CD14-positive monocyte (primary cell): ENCODE data around the gene PFN4. TPM values are rescaled to one million over a fixed set of nuclear protein-coding genes. Genes with fewer than 3 reads are reported as not detected.

ENCODE experiments used
- DNase-seq, 3 donors: peaks; one replicate each; pipeline ENCODE4 v3.0.0-alpha.2; 2011 to 2022
- H2AFZ ChIP-seq: 2 replicates; pipeline ENCODE4 v1.6.0; 2012; ENCODE audit warnings: mild to moderate bottlenecking, low read depth, low read length, inconsistent platforms; ENCODE audit not compliant: insufficient read depth, poor library complexity, severe bottlenecking
- H3K27ac ChIP-seq, 2 donors: 1 replicate in 1 of 2; 2 replicates in 1 of 2; pipeline ENCODE4 v1.5.1; 2012 to 2013; ENCODE audit warnings: low read length in 2 of 2, control low read depth in 1 of 2, inconsistent platforms in 1 of 2, low read depth in 1 of 2, mild to moderate bottlenecking in 1 of 2
- H3K27me3 ChIP-seq, 2 donors: one replicate each; pipeline versions ENCODE4 v1.6.0 to v1.6.1; 2011 to 2013; ENCODE audit warnings: low read length in 2 of 2; ENCODE audit not compliant: control insufficient read depth in 2 of 2, insufficient read depth in 2 of 2
- H3K36me3 ChIP-seq, 2 donors: replicated peaks in 1 of 2; 1 replicate in 1 of 2; 2 replicates in 1 of 2; pipeline versions ENCODE4 v1.5.1 to v1.6.1; 2012 to 2013; ENCODE audit warnings: low read length in 2 of 2, control low read depth in 1 of 2, inconsistent platforms in 1 of 2, mild to moderate bottlenecking in 1 of 2; ENCODE audit not compliant: insufficient read depth in 2 of 2, control insufficient read depth in 1 of 2
- H3K4me1 ChIP-seq, 2 donors: 1 replicate in 1 of 2; 2 replicates in 1 of 2; pipeline versions ENCODE4 v1.5.1 to v1.6.1; 2012 to 2013; ENCODE audit warnings: low read length in 2 of 2, control low read depth in 1 of 2, inconsistent platforms in 1 of 2, mild to moderate bottlenecking in 1 of 2, moderate library complexity in 1 of 2; ENCODE audit not compliant: insufficient read depth in 2 of 2, control insufficient read depth in 1 of 2
- H3K4me2 ChIP-seq: replicated peaks from 2 replicates; pipeline ENCODE3; 2012; ENCODE audit warnings: low read length, moderate library complexity, mild to moderate bottlenecking; ENCODE audit not compliant: poor library complexity, severe bottlenecking; ENCODE audit errors: extremely low read depth
- H3K4me3 ChIP-seq, 3 experiments: fragments of 200-600 bp in 1 of 3; sonication (generic) in 1 of 3; replicated peaks in 1 of 3; 1 replicate in 2 of 3; 2 replicates in 1 of 3; pipeline ENCODE4 v1.5.1; 2011 to 2013; ENCODE audit warnings: low read length in 3 of 3, mild to moderate bottlenecking in 3 of 3, control low read depth in 2 of 3, low read depth in 2 of 3, inconsistent platforms in 1 of 3, moderate library complexity in 1 of 3
- H3K79me2 ChIP-seq: 2 replicates; pipeline ENCODE4 v1.6.0; 2012; ENCODE audit warnings: mild to moderate bottlenecking, control low read depth, inconsistent platforms, low read length, moderate library complexity; ENCODE audit not compliant: insufficient read depth
- H3K9ac ChIP-seq: 2 replicates; pipeline ENCODE4 v1.6.0; 2017; ENCODE audit warnings: low read length, mild to moderate bottlenecking; ENCODE audit not compliant: insufficient read depth, poor library complexity, severe bottlenecking
- H3K9me3 ChIP-seq, 2 donors: replicated peaks in 1 of 2; 1 replicate in 1 of 2; 2 replicates in 1 of 2; pipeline versions ENCODE4 v1.5.1 to v1.6.1; 2012 to 2013; ENCODE audit warnings: low read length in 2 of 2, control low read depth in 1 of 2; ENCODE audit not compliant: control insufficient read depth in 1 of 2, insufficient read depth in 1 of 2
- H4K20me1 ChIP-seq: 2 replicates; pipeline ENCODE4 v1.6.0; 2012; ENCODE audit warnings: mild to moderate bottlenecking, low read length, control low read depth, moderate library complexity; ENCODE audit not compliant: insufficient read depth
- H3K27ac Mint-ChIP-seq, 7 donors: one replicate each; pipeline ENCODE4 v1.8.0; 2020; ENCODE audit warnings: mild to moderate bottlenecking in 7 of 7, mixed read lengths in 7 of 7, moderate library complexity in 6 of 7, inconsistent platforms in 2 of 7
- H3K27me3 Mint-ChIP-seq, 3 donors: one replicate each; pipeline ENCODE4 v1.8.0; 2021 to 2022; ENCODE audit warnings: low read depth in 3 of 3, mild to moderate bottlenecking in 3 of 3, mixed read lengths in 3 of 3, moderate library complexity in 3 of 3, inconsistent platforms in 1 of 3
- H3K36me3 Mint-ChIP-seq, 2 donors: one replicate each; pipeline ENCODE4 v1.8.0; 2020; ENCODE audit warnings: mixed read lengths in 2 of 2, inconsistent platforms in 1 of 2, mild to moderate bottlenecking in 1 of 2
- H3K4me1 Mint-ChIP-seq: one replicate; pipeline ENCODE4 v1.8.0; 2020; ENCODE audit warnings: mild to moderate bottlenecking, mixed read lengths
- H3K4me3 Mint-ChIP-seq, 2 donors: one replicate each; pipeline ENCODE4 v1.8.0; 2020; ENCODE audit warnings: mild to moderate bottlenecking in 2 of 2, mixed read lengths in 2 of 2, moderate library complexity in 1 of 2
- H3K9me3 Mint-ChIP-seq, 7 donors: one replicate each; pipeline ENCODE4 v1.8.0; 2020 to 2022; ENCODE audit warnings: mixed read lengths in 7 of 7, mild to moderate bottlenecking in 6 of 7, moderate library complexity in 6 of 7, inconsistent platforms in 2 of 7
- CTCF ChIP-seq: fragments of 200-600 bp; IDR thresholded peaks from one replicate; pipeline ENCODE4 v1.8.0; 2022; ENCODE audit warnings: antibody characterized with exemption, mild to moderate bottlenecking
- WGBS: methylation state at CpG from one replicate; pipeline ENCODE4 v1.1.5; 2013; ENCODE audit warnings: missing lambda C conversion rate; ENCODE audit not compliant: insufficient coverage; 5-methylcytosine and 5-hydroxymethylcytosine counted together
- intact Hi-C, 2 donors: fragments of 100-400 bp; cut with micrococcal nuclease; formaldehyde crosslinking; loops; one replicate each; pipeline versions ENCODE4 v1.15.0 to v1.15.1; 2023
- polyA plus RNA-seq, 3 donors: library from polyadenylated mRNA; depleted of rRNA in 1 of 3; unstranded in 2 of 3; stranded (reverse) in 1 of 3; fragments of 300-500 nt in 2 of 3; fragments of >200 nt in 1 of 3; fragmentation: Illumina TruSeq in 2 of 3; gene quantifications; 1 replicate in 2 of 3; 2 replicates in 1 of 3; pipeline ENCODE4 v1.2.3, GENCODE V29; 2012 to 2021

Gene PFN4
- polyA plus RNA-seq, 3 donors, result not detected

- Histone ChIP-seq H3K4me1 (peaks cover 32 to 48% of the 10 kb centered on the region in 2 donors), H3K27me3 (no peaks in the 10 kb centered on the region), H3K4me3 (peak overlapping the region; percentile 56 to 94 (median 86)), H3K27ac (peak overlapping the region; percentile 67 to 89), H3K36me3 (peaks cover 16 to 41% of the 10 kb centered on the region in 2 donors), H3K4me2 (peak overlapping the region; percentile 95), H2AFZ (peak overlapping the region; percentile 91), H3K9ac (peak overlapping the region; percentile 84), H3K79me2 (peaks cover 75% of the 10 kb centered on the region), H3K9me3 (no peaks in the 10 kb centered on the region), H4K20me1 (peaks cover 3% of the 10 kb centered on the region)
- peaks cover 35% of the 10 kb centered on the region for H3K4me1 Mint-ChIP-seq
- peaks cover 0 to 3% (median 0%) of the 10 kb centered on the region in 7 donors for H3K9me3 Mint-ChIP-seq
- H3K27ac Mint-ChIP-seq, result peak overlapping the region; percentile 94 to 99 (median 98)
- H3K36me3 Mint-ChIP-seq, result peaks cover 20 to 31% of the 10 kb centered on the region in 2 donors
- H3K4me3 Mint-ChIP-seq, result peak overlapping the region; percentile 95 to 100
- no peak for TF ChIP-seq CTCF
- intact Hi-C loops, result no loop called here
- no peaks in the 10 kb centered on the region for H3K27me3 Mint-ChIP-seq
- WGBS, result under 1% methylated on average over 38 of the region's 41 CpGs
- peak; percentile 27 to 43 (median 38) for DNase-seq
Observed at GRCh38 chr2:24076849-24077534, 46.1 kb downstream of the PFN4 start.

GRCh38 chr2:24075915-24076848 is 47.0 kb downstream of the PFN4 start, which contains the start of gene SF3B6:
Gene SF3B6, minus strand, starts transcription at chr2:24076326. Its CDS starts 97 bp downstream, at chr2:24076229.
- intact Hi-C loops, result no loop called here
- peak within 1 kb of the TSS; percentile 94 to 99 (median 98) for H3K27ac Mint-ChIP-seq
- TF ChIP-seq CTCF, result no peak

More at GRCh38 chr2:24075915-24076848, 47.0 kb downstream of the PFN4 start, which contains the start of gene SF3B6:
- H4K20me1 ChIP-seq, result peaks cover 4% of the 10 kb centered on the region
- H3K4me1 ChIP-seq, result peaks cover 25 to 40% of the 10 kb centered on the region in 2 donors
- no peaks in the 10 kb centered on the region for H3K9me3 ChIP-seq
- peaks cover 0 to under 1% (median 0%) of the 10 kb centered on the region in 7 donors for H3K9me3 Mint-ChIP-seq
- peak within 1 kb of the TSS; percentile 95 to 100 for H3K4me3 Mint-ChIP-seq
- H3K4me3 ChIP-seq, result peak within 1 kb of the TSS; percentile 56 to 94 (median 86)
- peak within 1 kb of the TSS; percentile 67 to 89 for H3K27ac ChIP-seq
- H2AFZ ChIP-seq, result peak within 1 kb of the TSS; percentile 91
- H3K36me3 Mint-ChIP-seq, result peaks cover 17 to 38% of the 10 kb centered on the region in 2 donors
- peaks cover 82% of the 10 kb centered on the region for H3K79me2 ChIP-seq
- DNase-seq, result peak; percentile 96 to 99 (median 98)
- H3K27me3 Mint-ChIP-seq, result no peaks in the 10 kb centered on the region
- H3K27me3 ChIP-seq, result no peaks in the 10 kb centered on the region
- WGBS, result under 1% methylated on average over 49 of the region's 64 CpGs
- peaks cover 27% of the 10 kb centered on the region for H3K4me1 Mint-ChIP-seq
- H3K36me3 ChIP-seq, result peaks cover 20 to 47% of the 10 kb centered on the region in 2 donors
- peak within 1 kb of the TSS; percentile 84 for H3K9ac ChIP-seq
- peak within 1 kb of the TSS; percentile 95 for H3K4me2 ChIP-seq
